Activated naive CD8-positive, alpha-beta T cell treated with anti-CD3 and anti-CD28 coated beads for 36 hours (primary cell): ENCODE results near the gene ROR1. TPM values are rescaled to one million over a fixed set of nuclear protein-coding genes. Genes with fewer than 3 reads are reported as not detected.

ENCODE experiments used
- DNase-seq: peaks from one replicate; pipeline ENCODE4 v3.0.0; 2021
- H3K27ac Mint-ChIP-seq: one replicate; pipeline ENCODE4 v1.8.0; 2022; ENCODE audit warnings: mild to moderate bottlenecking, moderate library complexity, mixed read lengths
- H3K27me3 Mint-ChIP-seq: one replicate; pipeline ENCODE4 v1.8.0; 2022; ENCODE audit warnings: mild to moderate bottlenecking, mixed read lengths
- H3K36me3 Mint-ChIP-seq: one replicate; pipeline ENCODE4 v1.8.0; 2021; ENCODE audit warnings: mild to moderate bottlenecking, mixed read lengths
- H3K4me1 Mint-ChIP-seq: one replicate; pipeline ENCODE4 v1.8.0; 2021; ENCODE audit warnings: mixed read lengths
- H3K4me3 Mint-ChIP-seq: one replicate; pipeline ENCODE4 v1.8.0; 2022; ENCODE audit warnings: mild to moderate bottlenecking, moderate library complexity, mixed read lengths
- H3K9me3 Mint-ChIP-seq: one replicate; pipeline ENCODE4 v1.8.0; 2022; ENCODE audit warnings: mixed read lengths
- total RNA-seq, 2 experiments: library from RNA; stranded (reverse); gene quantifications; one replicate each; pipeline ENCODE4 v1.2.3, GENCODE V29; 2021

Gene ROR1
- total RNA-seq, 2 experiments from 2014 or later, result not detected

- no peak overlapping the region for H3K27ac Mint-ChIP-seq
- H3K4me1 Mint-ChIP-seq, result no peaks in the 10 kb centered on the region
- H3K9me3 Mint-ChIP-seq, result no peaks in the 10 kb centered on the region
- no peak overlapping the region for H3K4me3 Mint-ChIP-seq
- no peaks in the 10 kb centered on the region for H3K36me3 Mint-ChIP-seq
- no peaks in the 10 kb centered on the region for H3K27me3 Mint-ChIP-seq
- DNase-seq, result no peak
Observed at GRCh38 chr1:64111787-64112186, 338.0 kb downstream of the ROR1 start.

- no peak overlapping the region for H3K4me3 Mint-ChIP-seq
- H3K4me1 Mint-ChIP-seq, result no peaks in the 10 kb centered on the region
- peaks cover under 1% of the 10 kb centered on the region for H3K27me3 Mint-ChIP-seq
- DNase-seq, result no peak
- no peaks in the 10 kb centered on the region for H3K36me3 Mint-ChIP-seq
- H3K9me3 Mint-ChIP-seq, result no peaks in the 10 kb centered on the region
- no peak overlapping the region for H3K27ac Mint-ChIP-seq
Observed at GRCh38 chr1:64112281-64112680, 338.5 kb downstream of the ROR1 start.

- Mint-ChIP-seq H3K27me3 (peaks cover 5% of the 10 kb centered on the region), H3K9me3 (no peaks in the 10 kb centered on the region), H3K4me1 (no peaks in the 10 kb centered on the region), H3K27ac (no peak overlapping the region), H3K4me3 (no peak overlapping the region), H3K36me3 (no peaks in the 10 kb centered on the region)
- DNase-seq, result no peak
Observed at GRCh38 chr1:64114012-64114525, 340.3 kb downstream of the ROR1 start.

- Mint-ChIP-seq H3K27ac (no peak overlapping the region), H3K4me3 (no peak overlapping the region), H3K36me3 (no peaks in the 10 kb centered on the region), H3K27me3 (peaks cover 5% of the 10 kb centered on the region), H3K4me1 (no peaks in the 10 kb centered on the region), H3K9me3 (no peaks in the 10 kb centered on the region)
- DNase-seq, result no peak
Observed at GRCh38 chr1:64116537-64116936, 342.7 kb downstream of the ROR1 start.

DNA sequence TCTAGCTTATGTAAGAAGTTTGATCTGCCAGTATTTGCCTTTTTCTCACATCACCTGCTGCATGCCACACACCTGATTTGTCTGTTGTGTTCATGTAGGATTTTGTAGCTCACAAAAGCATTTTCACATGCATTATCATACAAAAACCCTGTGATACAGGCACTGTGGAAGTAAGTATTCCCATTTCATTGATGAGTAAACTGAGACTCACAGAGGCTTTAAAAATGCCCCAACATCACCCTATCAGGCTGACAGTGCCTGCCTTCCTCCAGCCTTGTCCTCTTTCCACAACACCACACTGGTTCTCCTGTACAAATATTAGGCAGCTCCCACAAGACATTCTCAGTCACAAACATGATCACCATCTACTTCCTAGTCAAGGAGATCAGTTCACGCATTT, 343.7 kb downstream of the ROR1 start:
- H3K4me3 Mint-ChIP-seq, result no peak overlapping the region
- H3K27ac Mint-ChIP-seq, result no peak overlapping the region
- no peaks in the 10 kb centered on the region for H3K4me1 Mint-ChIP-seq
- H3K36me3 Mint-ChIP-seq, result no peaks in the 10 kb centered on the region
- DNase-seq, result no peak
- no peaks in the 10 kb centered on the region for H3K9me3 Mint-ChIP-seq
- H3K27me3 Mint-ChIP-seq, result peaks cover 13% of the 10 kb centered on the region

- no peaks in the 10 kb centered on the region for H3K9me3 Mint-ChIP-seq
- H3K36me3 Mint-ChIP-seq, result no peaks in the 10 kb centered on the region
- H3K27me3 Mint-ChIP-seq, result peaks cover 20% of the 10 kb centered on the region
- H3K4me1 Mint-ChIP-seq, result no peaks in the 10 kb centered on the region
- no peak for DNase-seq
- no peak overlapping the region for H3K4me3 Mint-ChIP-seq
- no peak overlapping the region for H3K27ac Mint-ChIP-seq
Observed at GRCh38 chr1:64121766-64122385, 348.1 kb downstream of the ROR1 start.

- Mint-ChIP-seq H3K4me3 (no peak overlapping the region), H3K9me3 (no peaks in the 10 kb centered on the region), H3K27me3 (peaks cover 16% of the 10 kb centered on the region), H3K27ac (no peak overlapping the region), H3K4me1 (no peaks in the 10 kb centered on the region), H3K36me3 (no peaks in the 10 kb centered on the region)
- DNase-seq, result no peak
Observed at GRCh38 chr1:64122588-64122987, 348.8 kb downstream of the ROR1 start.

DNA sequence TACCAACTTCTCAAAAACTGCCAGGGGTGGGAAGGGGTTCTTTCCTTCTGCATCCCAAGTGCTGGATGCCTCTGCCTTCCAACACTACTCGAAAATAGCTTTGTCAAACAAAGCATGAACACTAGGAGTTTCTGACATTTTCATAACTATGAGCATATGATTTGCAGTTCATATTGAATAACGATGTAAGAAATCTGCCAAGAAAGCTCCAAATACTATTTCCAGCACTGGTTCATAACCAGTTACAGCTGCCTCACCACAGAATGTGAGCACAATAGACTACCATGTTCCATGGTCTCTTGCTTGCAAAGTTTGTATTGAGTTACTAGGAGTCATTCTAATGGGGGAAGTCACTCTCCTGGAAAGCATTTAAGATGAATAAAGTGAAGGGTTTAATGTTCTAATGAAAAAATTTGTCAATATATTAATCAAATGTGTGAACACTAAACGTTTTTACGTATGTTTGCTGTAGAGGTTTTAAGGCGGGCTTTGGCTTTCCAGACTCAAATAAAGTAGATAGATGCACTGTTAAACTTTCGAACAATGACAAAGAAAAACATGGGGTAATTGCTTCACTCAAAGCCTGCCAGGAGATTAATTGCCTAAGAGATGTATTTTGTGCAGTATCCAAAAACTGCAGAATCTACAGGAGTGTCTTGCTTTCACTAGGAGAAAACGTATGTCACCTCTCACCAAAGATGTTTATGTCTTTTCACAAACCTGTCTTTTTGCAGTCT, 351.1 kb downstream of the ROR1 start:
- Mint-ChIP-seq H3K27me3 (peaks cover 15% of the 10 kb centered on the region), H3K4me3 (no peak overlapping the region), H3K36me3 (no peaks in the 10 kb centered on the region), H3K27ac (no peak overlapping the region), H3K4me1 (no peaks in the 10 kb centered on the region), H3K9me3 (no peaks in the 10 kb centered on the region)
- DNase-seq, result no peak

- DNase-seq, result no peak
- Mint-ChIP-seq H3K27me3 (peaks cover 15% of the 10 kb centered on the region), H3K27ac (no peak overlapping the region), H3K4me3 (no peak overlapping the region), H3K4me1 (no peaks in the 10 kb centered on the region), H3K9me3 (no peaks in the 10 kb centered on the region), H3K36me3 (no peaks in the 10 kb centered on the region)
Observed at GRCh38 chr1:64126581-64126980, 352.8 kb downstream of the ROR1 start.

GRCh38 chr1:64127297-64127696, 353.5 kb downstream of the ROR1 start:
- H3K4me1 Mint-ChIP-seq, result no peaks in the 10 kb centered on the region
- no peak overlapping the region for H3K27ac Mint-ChIP-seq
- H3K36me3 Mint-ChIP-seq, result no peaks in the 10 kb centered on the region
- no peaks in the 10 kb centered on the region for H3K9me3 Mint-ChIP-seq
- no peak for DNase-seq
- no peak overlapping the region for H3K4me3 Mint-ChIP-seq
- H3K27me3 Mint-ChIP-seq, result peaks cover 8% of the 10 kb centered on the region

DNA sequence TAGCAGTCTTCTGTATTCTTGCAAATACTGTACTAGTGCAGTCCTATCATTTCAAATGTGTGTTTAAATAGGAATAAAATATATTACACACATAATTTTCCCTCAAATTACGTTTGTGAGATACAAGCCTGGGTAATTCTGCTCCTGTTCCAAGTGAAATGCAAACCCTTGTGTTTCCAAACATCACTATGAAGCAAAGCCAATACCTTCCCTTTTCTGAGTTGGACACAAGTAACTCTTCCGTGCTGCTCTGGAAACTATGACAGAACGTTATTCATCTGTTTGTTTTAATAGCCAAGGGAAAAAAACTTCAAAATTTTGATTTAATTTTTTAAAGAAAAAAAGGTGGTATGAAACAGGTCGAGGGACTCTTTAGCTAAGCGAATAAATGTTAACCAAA, 355.9 kb downstream of the ROR1 start:
- Mint-ChIP-seq H3K27ac (no peak overlapping the region), H3K36me3 (no peaks in the 10 kb centered on the region), H3K9me3 (no peaks in the 10 kb centered on the region), H3K4me3 (no peak overlapping the region), H3K4me1 (no peaks in the 10 kb centered on the region), H3K27me3 (peaks cover 3% of the 10 kb centered on the region)
- no peak for DNase-seq

- Mint-ChIP-seq H3K9me3 (no peaks in the 10 kb centered on the region), H3K27ac (no peak overlapping the region), H3K4me1 (no peaks in the 10 kb centered on the region), H3K36me3 (no peaks in the 10 kb centered on the region), H3K27me3 (peaks cover 3% of the 10 kb centered on the region), H3K4me3 (no peak overlapping the region)
- no peak for DNase-seq
Observed at GRCh38 chr1:64131155-64131554, 357.3 kb downstream of the ROR1 start.

DNA sequence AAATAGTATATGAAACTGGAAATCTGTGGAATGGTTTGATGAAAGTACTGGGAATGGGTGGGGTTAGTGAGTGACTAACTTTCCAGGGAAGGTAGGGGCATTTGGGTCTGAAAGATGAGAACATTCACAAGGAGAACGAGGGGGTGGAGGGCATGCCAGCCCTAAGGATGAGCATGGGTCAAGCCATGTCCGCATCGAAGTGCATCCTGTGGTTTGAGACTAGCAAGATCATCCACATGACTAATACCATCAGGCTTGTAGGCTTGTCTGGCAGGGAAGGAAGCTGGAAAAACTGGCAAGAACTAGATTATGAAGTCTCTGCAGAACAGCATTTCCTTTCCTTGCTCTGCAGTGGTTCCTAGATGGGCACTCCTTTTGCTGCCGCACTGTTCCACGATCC, 359.2 kb downstream of the ROR1 start:
- H3K9me3 Mint-ChIP-seq, result no peaks in the 10 kb centered on the region
- no peak overlapping the region for H3K27ac Mint-ChIP-seq
- H3K4me1 Mint-ChIP-seq, result no peaks in the 10 kb centered on the region
- DNase-seq, result no peak
- H3K4me3 Mint-ChIP-seq, result no peak overlapping the region
- peaks cover 8% of the 10 kb centered on the region for H3K27me3 Mint-ChIP-seq
- H3K36me3 Mint-ChIP-seq, result no peaks in the 10 kb centered on the region

DNA sequence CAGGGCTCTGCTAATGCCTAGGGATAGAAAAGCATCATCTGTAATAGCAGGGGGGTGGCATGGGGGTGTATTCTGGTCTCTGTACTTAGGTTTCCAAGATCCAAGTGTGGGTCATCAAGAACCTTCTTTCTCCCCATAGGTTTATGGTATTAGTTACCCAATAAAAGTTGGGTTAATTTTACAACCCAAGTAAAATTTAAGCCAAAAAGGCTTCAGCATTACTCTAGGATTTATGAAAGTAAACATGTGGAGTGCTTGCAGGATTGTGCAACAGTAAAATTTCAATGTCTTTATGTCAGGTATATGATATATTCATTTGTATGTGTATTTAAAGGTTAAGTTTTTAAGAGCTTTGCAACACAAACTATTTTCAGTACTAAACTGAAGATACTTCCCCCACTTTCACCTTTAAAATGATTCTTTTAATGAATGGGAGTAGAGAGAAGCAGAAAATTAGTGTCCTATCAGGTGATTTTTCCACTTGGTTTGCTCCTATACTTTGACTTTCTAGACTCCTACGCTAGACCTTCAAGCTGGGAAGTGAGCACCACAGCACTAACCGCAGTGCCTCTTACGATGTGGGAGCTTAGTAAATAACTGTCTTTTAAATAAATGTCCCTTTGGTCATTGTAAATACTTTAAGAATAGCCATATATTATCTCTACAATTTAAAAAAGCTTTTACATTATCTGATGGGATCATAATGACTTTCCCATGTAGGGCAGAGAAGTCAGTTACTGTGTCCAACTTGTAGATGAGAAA, 361.8 kb downstream of the ROR1 start:
- no peaks in the 10 kb centered on the region for H3K9me3 Mint-ChIP-seq
- H3K27ac Mint-ChIP-seq, result no peak overlapping the region
- no peak for DNase-seq

GRCh38 chr1:64136296-64136695, 362.5 kb downstream of the ROR1 start:
- no peak overlapping the region for H3K27ac Mint-ChIP-seq
- H3K9me3 Mint-ChIP-seq, result no peaks in the 10 kb centered on the region
- peaks cover 8% of the 10 kb centered on the region for H3K27me3 Mint-ChIP-seq
- H3K4me1 Mint-ChIP-seq, result no peaks in the 10 kb centered on the region
- DNase-seq, result no peak
- H3K36me3 Mint-ChIP-seq, result no peaks in the 10 kb centered on the region
- no peak overlapping the region for H3K4me3 Mint-ChIP-seq

More for the DNA sequence above, 361.8 kb downstream of the ROR1 start:
- H3K36me3 Mint-ChIP-seq, result no peaks in the 10 kb centered on the region
- peaks cover 8% of the 10 kb centered on the region for H3K27me3 Mint-ChIP-seq
- H3K4me1 Mint-ChIP-seq, result no peaks in the 10 kb centered on the region
- H3K4me3 Mint-ChIP-seq, result no peak overlapping the region
